Breast epithelium (tissue), 4 donors: ENCODE data around the gene DOCK9. TPM values are rescaled to one million over a fixed set of nuclear protein-coding genes. Genes with fewer than 3 reads are reported as not detected.

Experiments
- DNase-seq, 2 donors: peaks; one replicate each; pipeline ENCODE4 v3.0.0-alpha.2; 2019; ENCODE audit warnings: low spot score in 2 of 2
- H3K27ac ChIP-seq, 2 donors: fragments of 200-600 bp; sonication (generic) in 1 of 2; one replicate each; pipeline ENCODE4 v1.5.1; 2016 to 2019; ENCODE audit warnings: mild to moderate bottlenecking in 1 of 2
- H3K27me3 ChIP-seq, 2 donors: fragments of 200-600 bp; sonication (generic) in 1 of 2; one replicate each; pipeline versions ENCODE4 v1.5.1 to v1.6.0; 2017 to 2019; ENCODE audit warnings: control low read depth in 1 of 2, mild to moderate bottlenecking in 1 of 2
- H3K36me3 ChIP-seq: fragments of 200-600 bp; one replicate; pipeline ENCODE4 v1.5.1; 2019
- H3K4me1 ChIP-seq, 2 donors: fragments of 200-600 bp; sonication (generic); one replicate each; pipeline ENCODE4 v1.5.1; 2016 to 2019; ENCODE audit warnings: control low read depth in 1 of 2
- H3K4me3 ChIP-seq, 3 donors: fragments of 200-600 bp; sonication (generic); 1 replicate in 2 of 3; 2 replicates in 1 of 3; pipeline ENCODE4 v1.5.1; 2016 to 2019; ENCODE audit warnings: mild to moderate bottlenecking in 3 of 3, moderate library complexity in 2 of 3
- H3K9me3 ChIP-seq, 2 donors: fragments of 200-600 bp; sonication (generic) in 1 of 2; one replicate each; pipeline ENCODE4 v1.5.1; 2016 to 2019; ENCODE audit warnings: control low read depth in 1 of 2
- POLR2A ChIP-seq: fragments of 450-650 bp; IDR thresholded peaks from one replicate; pipeline ENCODE4 v1.6.1; 2016; ENCODE audit warnings: antibody characterized with exemption, mild to moderate bottlenecking, moderate library complexity
- POLR2AphosphoS5 ChIP-seq, 3 donors: sonication (generic); formaldehyde crosslinking; IDR thresholded peaks; one replicate each; pipeline ENCODE4 v1.6.1; 2017; ENCODE audit warnings: antibody characterized with exemption in 3 of 3
- intact Hi-C: fragments of 100-400 bp; cut with DNase I; formaldehyde crosslinking; loops from one replicate; pipeline ENCODE4 v1.15.1; 2023; ENCODE audit warnings: low total_unique reads
- total RNA-seq, 3 donors: library from RNA; depleted of rRNA; stranded (reverse); fragments of >200 nt; gene quantifications; one replicate each; pipeline ENCODE4 v1.1.0, GENCODE V29; 2016
- TF ChIP-seq, protein P1 (sequence below), 3 donors: fragments of 450-650 bp; IDR thresholded peaks; one replicate each; pipeline ENCODE4 v1.5.1; 2016 to 2017; ENCODE audit warnings: antibody characterized with exemption in 3 of 3, mild to moderate bottlenecking in 3 of 3, moderate library complexity in 3 of 3

Gene DOCK9
- total RNA-seq, 3 donors from 2014 or later: 85.5 to 155 (median 92.2) TPM

GRCh38 chr13:98773921-98774320 is 203.9 kb downstream of the DOCK9 start:
- H3K4me1 ChIP-seq: no peaks in the 10 kb centered on the region
- no peaks in the 10 kb centered on the region for H3K9me3 ChIP-seq
- intact Hi-C loops: no loop called here
- DNase-seq: no peak
- no peak overlapping the region for H3K27ac ChIP-seq
- H3K4me3 ChIP-seq: no peak overlapping the region
- no peaks in the 10 kb centered on the region for H3K27me3 ChIP-seq
- TF ChIP-seq POLR2A (no peak), POLR2AphosphoS5 (IDR thresholded peaks at IDR 0.05) (no peak)
- TF ChIP-seq, protein P1, sequence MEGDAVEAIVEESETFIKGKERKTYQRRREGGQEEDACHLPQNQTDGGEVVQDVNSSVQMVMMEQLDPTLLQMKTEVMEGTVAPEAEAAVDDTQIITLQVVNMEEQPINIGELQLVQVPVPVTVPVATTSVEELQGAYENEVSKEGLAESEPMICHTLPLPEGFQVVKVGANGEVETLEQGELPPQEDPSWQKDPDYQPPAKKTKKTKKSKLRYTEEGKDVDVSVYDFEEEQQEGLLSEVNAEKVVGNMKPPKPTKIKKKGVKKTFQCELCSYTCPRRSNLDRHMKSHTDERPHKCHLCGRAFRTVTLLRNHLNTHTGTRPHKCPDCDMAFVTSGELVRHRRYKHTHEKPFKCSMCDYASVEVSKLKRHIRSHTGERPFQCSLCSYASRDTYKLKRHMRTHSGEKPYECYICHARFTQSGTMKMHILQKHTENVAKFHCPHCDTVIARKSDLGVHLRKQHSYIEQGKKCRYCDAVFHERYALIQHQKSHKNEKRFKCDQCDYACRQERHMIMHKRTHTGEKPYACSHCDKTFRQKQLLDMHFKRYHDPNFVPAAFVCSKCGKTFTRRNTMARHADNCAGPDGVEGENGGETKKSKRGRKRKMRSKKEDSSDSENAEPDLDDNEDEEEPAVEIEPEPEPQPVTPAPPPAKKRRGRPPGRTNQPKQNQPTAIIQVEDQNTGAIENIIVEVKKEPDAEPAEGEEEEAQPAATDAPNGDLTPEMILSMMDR (IDR thresholded peaks at IDR 0.05): no peak
- no peaks in the 10 kb centered on the region for H3K36me3 ChIP-seq

DNA sequence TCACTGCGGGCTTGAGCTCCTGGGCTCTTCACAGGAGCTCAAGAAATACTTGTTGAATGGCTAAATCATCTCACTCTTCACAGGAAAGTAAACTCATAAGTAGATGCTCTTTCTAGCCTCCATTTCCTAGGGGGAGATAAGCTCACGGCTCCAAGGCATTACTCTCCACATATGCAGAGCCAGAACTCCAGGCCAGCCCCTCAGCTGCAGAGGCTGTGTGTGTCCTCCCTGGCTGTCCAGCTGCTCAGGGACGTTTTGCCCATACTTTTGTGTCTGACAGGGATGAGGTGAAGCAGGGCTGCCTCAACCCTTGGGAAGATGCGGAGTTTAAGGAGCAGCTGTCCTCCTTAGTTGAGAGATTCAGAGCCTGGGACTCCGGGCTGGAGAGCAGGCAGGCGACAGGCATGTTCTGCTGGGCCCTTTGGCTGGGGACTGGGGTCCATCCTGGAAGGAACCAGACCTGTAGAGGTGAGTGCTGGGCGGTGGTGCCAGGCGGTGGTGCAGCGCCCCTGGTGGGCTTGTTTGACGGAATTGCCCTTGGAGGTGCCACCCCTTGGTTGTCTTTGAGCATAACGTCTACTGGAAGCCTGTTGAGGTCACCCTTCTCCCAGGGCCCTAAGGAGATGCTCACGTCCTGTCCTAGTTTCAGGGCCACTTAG is 204.9 kb downstream of the DOCK9 start:
- no peaks in the 10 kb centered on the region for H3K36me3 ChIP-seq
- no peak for TF ChIP-seq POLR2AphosphoS5 (IDR thresholded peaks at IDR 0.05)
- TF ChIP-seq, protein P1 (IDR thresholded peaks at IDR 0.05): no peak
- TF ChIP-seq POLR2A: no peak
- no peaks in the 10 kb centered on the region for H3K27me3 ChIP-seq
- H3K27ac ChIP-seq: no peak overlapping the region
- no peak overlapping the region for H3K4me3 ChIP-seq
- H3K4me1 ChIP-seq: no peaks in the 10 kb centered on the region
- H3K9me3 ChIP-seq: no peaks in the 10 kb centered on the region
- DNase-seq: no peak
- intact Hi-C loops: no loop called here

GRCh38 chr13:98771838-98772611 is 205.8 kb downstream of the DOCK9 start:
- no peak for TF ChIP-seq POLR2A
- TF ChIP-seq, protein P1 (IDR thresholded peaks at IDR 0.05): no peak
- no peak for TF ChIP-seq POLR2AphosphoS5 (IDR thresholded peaks at IDR 0.05)
- Histone ChIP-seq H3K4me1 (no peaks in the 10 kb centered on the region), H3K36me3 (no peaks in the 10 kb centered on the region), H3K27ac (no peak overlapping the region), H3K27me3 (no peaks in the 10 kb centered on the region), H3K9me3 (no peaks in the 10 kb centered on the region), H3K4me3 (no peak overlapping the region)
- intact Hi-C loops: no loop called here
- DNase-seq: no peak

DNA sequence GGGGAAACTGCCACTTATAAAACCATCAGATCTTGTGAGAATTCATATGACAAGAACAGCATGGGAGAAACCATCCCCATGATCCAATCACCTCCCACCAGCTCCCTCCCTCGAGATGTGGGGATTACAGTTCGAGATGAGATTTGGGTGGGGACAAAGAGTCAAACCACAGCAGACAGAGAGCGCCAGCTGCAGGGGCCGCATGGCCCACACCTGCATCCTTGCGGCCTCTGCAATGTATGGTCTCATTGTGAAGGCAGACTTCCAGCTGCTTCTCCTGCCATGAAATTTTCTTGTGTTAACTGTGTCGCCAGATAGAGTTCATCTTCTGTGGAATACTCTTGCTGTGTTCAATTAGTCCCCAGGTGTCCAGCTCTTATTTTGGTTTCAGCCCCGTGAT is 208.1 kb downstream of the DOCK9 start:
- intact Hi-C loops: no loop called here
- no peaks in the 10 kb centered on the region for H3K4me1 ChIP-seq
- no peak for TF ChIP-seq POLR2A
- TF ChIP-seq POLR2AphosphoS5 (IDR thresholded peaks at IDR 0.05): no peak
- TF ChIP-seq, protein P1 (IDR thresholded peaks at IDR 0.05): no peak
- H3K36me3 ChIP-seq: no peaks in the 10 kb centered on the region
- no peaks in the 10 kb centered on the region for H3K9me3 ChIP-seq
- no peaks in the 10 kb centered on the region for H3K27me3 ChIP-seq
- no peak overlapping the region for H3K27ac ChIP-seq
- H3K4me3 ChIP-seq: no peak overlapping the region
- no peak for DNase-seq

GRCh38 chr13:98768522-98768921 is 209.3 kb downstream of the DOCK9 start:
- intact Hi-C loops: no loop called here
- Histone ChIP-seq H3K27ac (no peak overlapping the region), H3K27me3 (no peaks in the 10 kb centered on the region), H3K4me3 (no peak overlapping the region), H3K36me3 (no peaks in the 10 kb centered on the region), H3K9me3 (no peaks in the 10 kb centered on the region), H3K4me1 (no peaks in the 10 kb centered on the region)
- DNase-seq: no peak
- TF ChIP-seq, protein P1 (IDR thresholded peaks at IDR 0.05): no peak
- TF ChIP-seq POLR2AphosphoS5 (IDR thresholded peaks at IDR 0.05) (no peak), POLR2A (no peak)
